SK-N-MC (cell line): ENCODE data around the gene MADD.

Source experiments
- EZH2 ChIP-seq: fragments of 200-600 bp; sonication (generic); IDR thresholded peaks from one replicate; pipeline ENCODE4 v1.6.1; 2017; ENCODE audit warnings: antibody characterized with exemption
- FOXP2 ChIP-seq: optimal IDR thresholded peaks from 2 replicates; pipeline ENCODE3; 2011; ENCODE audit warnings: mild to moderate bottlenecking, moderate library complexity; ENCODE audit not compliant: insufficient read depth; ENCODE audit errors: extremely low read length, control extremely low read depth
- POLR2AphosphoS5 ChIP-seq: IDR thresholded peaks from 2 replicates; pipeline ENCODE4 v1.6.1; 2012; ENCODE audit warnings: mild to moderate bottlenecking, low read depth, low read length, borderline replicate concordance

DNA sequence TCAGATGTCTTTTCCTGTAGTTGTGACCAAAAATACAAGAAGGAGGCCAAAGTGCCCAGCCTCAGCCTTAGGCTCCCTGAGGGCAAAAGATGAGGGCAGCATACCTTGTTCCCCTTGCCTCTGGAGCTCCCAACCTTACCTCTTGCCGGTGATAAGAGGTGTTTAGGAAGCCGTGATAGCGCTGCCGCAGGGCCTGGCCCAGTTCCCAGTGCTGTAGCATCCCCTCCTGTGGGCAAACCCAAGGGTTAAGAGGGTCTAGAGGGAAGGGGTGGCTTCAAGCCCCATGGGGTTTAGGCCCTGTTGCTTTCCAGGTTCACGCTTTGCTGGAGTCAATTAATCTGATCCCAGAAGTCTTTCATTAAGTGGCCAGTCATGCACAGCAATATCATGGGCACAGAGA, 22.4 kb upstream of the MADD start:
- TF ChIP-seq FOXP2, result no peak
- no peak for TF ChIP-seq POLR2AphosphoS5
- no peak for TF ChIP-seq EZH2
